Measurements from ENCODE around the gene WDR74.
"Not testable (repeated sequence)": the region's sequence is repeated elsewhere in the genome, so short reads cannot be mapped to it uniquely, and the experiment has no call there.

Gene WDR74

GRCh38 chr11:62859281-62859703 lies 19.9 kb upstream of the WDR74 start:
- not testable (repeated sequence) for DNase-seq (ENCODE audit: low spot score)

DNA sequence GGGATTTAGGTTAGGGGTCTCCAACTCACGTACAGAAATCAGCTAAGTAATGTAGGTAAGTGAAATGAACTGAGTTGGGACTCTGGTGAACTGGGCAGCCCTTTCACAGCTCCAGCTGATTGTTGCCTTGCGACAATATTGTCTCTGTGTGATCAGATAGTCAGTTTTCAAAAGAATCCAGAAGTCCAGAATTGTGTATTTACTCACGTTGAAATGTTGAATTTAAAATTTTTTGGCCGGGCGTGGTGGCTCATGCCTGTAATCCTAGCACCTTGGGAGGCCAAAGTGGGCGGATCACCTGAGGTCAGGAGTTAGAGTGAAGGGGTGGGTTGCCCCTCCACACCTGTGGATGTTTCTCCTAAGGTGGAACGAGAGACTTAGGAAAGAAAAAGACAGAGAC lies 18.8 kb upstream of the WDR74 start:
- DNase-seq (ENCODE audit: low spot score) = no peak

GRCh38 chr11:62857541-62857982 lies 18.2 kb upstream of the WDR74 start:
- DNase-seq (ENCODE audit: low spot score) = no peak

- DNase-seq (ENCODE audit: low spot score) = no peak
These were observed 17.0 kb upstream of the WDR74 start for GRCh38 chr11:62856333-62856895.

DNA sequence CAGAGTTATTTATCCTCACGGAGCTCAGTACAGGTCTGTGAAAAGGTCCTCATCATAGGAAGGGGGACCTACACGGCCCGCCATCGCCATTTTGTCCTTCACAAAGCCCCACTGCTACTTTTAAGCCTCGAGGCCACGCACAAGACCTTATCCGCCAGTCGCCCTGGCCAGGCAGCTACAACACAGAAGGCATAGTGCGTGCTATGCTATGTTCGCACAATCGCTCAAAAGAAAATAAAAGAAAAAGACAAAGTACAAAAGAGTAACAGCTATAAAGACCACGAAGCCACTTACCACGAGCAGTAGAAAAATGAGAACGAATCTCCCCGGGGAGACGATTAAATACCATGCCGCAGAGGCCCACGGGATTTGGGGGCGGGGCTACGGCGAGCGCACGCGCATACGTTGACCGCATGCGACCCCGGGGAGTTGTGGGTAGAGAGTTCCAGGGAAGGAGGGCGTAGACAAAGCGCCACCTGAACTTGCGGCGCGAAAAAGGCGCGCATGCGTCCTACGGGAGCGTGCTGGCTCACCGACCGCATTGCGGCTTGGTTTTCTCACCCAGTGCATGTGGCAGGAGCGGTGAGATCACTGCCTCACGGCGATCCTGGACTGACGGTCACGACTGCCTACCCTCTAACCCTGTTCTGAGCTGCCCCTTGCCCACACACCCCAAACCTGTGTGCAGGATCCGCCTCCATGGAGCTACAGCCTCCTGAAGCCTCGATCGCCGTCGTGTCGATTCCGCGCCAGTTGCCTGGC lies 16.4 kb upstream of the WDR74 start:
- DNase-seq (ENCODE audit: low spot score) = peak; percentile 92

- no peak for DNase-seq (ENCODE audit: low spot score)
These were observed 15.6 kb upstream of the WDR74 start for GRCh38 chr11:62854825-62855570.

- DNase-seq (ENCODE audit: low spot score) = no peak
These were observed 14.8 kb upstream of the WDR74 start for GRCh38 chr11:62854013-62854824.

DNA sequence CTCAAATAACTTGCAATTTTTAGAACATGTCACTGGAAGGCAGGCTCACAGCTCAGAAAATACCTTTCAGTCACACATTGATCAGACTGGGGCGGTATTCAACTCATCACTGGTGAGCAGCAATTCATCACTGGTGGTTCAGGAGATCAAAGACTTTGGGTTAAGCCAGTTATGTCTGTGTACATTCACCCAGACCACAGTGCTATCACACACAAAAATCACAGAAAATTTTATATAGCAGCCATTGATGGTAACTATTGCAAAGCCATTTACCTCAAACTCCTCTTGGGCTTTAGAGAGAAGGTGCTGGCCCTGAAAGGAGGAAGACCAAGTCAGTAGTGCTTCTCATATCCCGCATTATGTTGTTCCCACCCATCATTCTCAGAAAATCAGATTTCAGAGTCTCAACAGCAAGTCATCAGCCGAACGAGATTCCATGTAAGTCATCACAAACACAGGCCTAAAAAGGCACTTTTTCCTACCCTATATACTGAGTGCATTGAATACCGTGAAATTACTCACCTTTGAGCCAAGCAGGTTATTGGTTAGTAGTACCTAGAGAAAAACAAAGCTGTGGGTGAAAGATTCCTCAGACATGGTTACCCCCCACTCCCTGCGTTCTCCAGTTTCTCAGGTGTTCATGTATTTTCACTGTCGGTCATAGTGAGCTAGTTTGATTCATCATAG lies 14.0 kb upstream of the WDR74 start:
- no peak for DNase-seq (ENCODE audit: low spot score)

DNA sequence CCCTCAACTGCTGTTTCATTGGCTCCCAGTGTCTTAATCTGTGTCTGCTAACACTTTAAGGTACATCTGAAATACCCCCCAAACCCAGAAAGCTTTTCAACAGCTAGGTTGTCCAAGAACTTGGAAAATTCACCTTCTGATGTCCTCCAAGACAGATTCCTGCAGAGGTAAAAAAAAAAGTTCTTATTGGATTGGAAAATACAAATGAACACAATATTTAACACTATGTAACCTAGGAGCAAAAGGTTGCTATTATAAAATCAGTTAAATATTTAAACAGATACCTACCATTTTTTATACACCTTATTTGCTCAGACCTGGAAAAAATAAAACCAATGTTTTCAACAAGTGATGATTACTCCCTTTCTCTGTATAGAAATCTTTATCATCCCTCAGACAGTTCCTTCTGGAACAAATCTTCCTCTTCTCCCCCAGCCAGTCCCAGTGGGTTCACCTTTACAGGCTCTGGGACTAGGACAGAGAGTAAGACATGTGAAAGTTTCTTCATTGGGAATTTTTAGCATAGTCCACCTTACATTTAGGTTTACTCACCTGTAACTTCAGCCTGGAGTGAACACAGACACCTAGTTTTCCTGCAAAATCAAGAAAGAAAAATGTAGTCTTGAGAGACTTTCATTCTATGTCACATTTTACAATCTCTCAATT lies 13.3 kb upstream of the WDR74 start:
- DNase-seq (ENCODE audit: low spot score) = no peak

DNA sequence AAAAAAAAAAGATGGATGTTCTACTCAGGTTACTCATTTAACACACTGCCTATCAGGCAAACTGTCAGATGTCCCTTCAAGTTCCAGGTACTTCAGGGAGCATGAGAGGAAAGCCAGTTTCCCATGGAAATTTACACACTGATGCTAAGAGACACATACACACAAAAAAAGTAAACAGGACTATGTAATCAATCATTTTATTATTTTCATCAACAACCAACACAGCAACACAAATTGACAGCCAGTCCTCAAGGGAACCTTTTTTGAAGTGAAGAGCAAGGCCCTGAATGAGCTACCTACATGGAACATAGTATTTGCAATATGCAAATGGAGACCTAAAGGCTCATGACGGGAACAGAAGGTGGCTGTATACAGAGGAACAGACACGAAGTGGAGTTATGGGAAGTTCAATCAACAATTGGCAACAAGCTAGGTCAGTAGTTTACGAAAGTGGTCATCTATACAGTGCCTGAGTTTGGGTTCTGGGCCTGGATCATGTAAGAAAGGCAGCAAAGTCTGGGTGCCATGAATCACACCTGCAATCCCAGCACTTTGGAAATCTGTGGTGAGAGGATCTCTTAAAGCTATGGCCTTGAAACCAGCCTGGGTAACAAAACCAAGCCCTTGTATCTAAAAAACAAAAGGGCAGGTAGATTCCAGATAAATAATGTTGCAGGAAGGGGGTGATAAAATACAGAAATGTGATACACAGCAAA lies 12.6 kb upstream of the WDR74 start:
- no peak for DNase-seq (ENCODE audit: low spot score)

DNA sequence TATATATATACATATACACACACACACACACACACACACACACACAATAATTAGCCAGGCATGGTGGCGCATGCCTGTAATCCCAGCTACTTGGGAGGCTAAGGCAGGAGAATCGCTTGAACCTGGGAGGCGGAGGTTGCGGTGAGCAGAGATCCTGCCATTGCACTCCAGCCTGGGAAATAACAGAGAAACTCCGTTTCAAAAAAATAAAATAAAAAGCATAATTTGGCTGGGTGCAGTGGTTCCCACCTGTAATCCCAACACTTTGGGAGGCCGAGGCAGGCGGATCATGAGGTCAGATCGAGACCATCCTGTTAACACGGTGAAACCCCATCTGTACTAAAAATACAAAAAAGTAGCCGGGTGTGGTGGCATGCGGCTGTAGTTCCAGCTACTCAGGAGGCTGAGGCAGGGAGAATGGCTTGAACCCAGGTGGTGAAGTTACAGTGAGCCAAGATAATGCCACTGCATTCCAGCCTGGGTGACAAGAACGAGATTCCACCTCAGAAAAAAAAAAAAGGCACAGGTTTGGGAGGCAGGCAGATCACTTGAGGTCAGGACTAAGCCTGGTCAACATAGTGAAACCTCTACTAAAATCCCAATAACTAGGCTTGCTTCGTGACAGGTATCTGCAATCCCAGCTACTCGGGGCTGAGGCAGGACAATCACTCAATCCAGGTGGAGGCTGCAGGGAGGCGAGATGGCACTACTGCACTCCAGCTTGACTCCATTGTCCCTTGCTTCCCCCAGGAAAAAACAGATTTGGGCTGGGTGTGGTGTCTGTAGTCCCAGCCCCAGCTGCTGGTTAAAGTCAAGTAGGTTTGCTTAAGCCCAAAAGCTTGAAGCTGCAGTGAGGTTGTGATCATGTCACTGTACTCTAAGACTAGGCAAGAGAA lies 11.8 kb upstream of the WDR74 start:
- DNase-seq (ENCODE audit: low spot score) = no peak

DNA sequence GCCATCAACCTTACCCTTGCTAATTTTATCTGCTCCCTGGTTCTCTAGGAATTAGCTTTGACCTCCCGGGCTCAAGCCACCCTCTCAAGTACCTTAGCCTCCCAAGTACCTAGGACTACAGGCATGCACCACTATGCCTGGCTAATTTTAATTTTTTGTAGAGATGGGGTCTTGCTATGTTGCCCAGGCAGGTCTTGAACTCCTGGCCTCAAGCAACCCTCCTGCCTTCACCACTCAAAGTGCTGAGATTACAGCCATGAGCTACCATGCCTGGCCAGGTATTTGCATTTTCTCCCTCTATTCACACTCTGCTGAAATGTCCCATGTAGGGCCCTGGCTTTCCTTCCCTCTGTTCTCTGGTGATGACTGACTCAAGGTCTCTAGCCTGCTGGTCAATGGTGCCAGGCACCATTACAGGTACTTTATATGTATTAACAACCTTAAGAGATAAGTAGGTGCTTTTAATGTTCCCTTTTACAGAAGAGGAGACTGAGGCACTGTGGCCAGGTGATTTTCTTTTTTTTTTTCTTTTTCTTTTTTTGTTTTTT lies 8.5 kb upstream of the WDR74 start:
- DNase-seq (ENCODE audit: low spot score) = no peak

DNA sequence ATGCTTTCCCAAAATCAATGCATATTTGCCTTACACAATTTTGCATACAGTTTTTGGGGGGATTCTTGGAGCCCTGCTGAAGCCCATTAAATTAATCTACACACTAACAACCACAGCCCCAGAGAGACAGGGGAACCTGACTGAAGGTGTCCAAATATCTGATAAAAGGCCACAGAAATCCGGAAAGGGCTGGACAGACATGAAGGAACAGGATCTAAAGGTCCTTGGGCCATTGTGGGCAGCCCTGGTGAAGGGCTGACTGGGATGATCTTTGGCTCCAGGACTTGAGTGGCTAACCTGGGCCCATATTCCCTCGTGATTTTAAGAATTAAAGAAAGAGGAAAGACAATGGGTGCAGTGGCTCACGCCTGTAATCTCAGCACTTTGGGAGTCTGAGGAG lies 6.8 kb upstream of the WDR74 start:
- no peak for DNase-seq (ENCODE audit: low spot score)

DNA sequence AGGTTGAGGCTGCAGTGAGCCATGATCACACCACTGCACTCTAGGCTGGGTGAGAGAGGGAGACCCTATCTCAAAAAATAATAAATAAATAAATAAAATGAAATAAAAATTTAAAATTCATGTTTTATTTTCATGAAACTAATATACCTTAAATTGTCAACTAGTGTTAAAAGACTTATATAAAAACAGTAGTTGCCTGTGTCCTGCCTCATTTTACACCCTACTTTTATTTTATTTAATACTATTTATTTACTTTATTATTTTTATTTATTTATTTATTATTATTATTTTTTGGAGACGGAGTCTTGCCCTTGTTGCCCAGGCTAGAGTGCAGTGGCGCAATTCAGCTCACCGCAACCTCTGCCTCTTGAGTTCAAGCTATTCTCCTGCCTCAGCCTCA lies 4.8 kb upstream of the WDR74 start:
- no peak for DNase-seq (ENCODE audit: low spot score)

DNA sequence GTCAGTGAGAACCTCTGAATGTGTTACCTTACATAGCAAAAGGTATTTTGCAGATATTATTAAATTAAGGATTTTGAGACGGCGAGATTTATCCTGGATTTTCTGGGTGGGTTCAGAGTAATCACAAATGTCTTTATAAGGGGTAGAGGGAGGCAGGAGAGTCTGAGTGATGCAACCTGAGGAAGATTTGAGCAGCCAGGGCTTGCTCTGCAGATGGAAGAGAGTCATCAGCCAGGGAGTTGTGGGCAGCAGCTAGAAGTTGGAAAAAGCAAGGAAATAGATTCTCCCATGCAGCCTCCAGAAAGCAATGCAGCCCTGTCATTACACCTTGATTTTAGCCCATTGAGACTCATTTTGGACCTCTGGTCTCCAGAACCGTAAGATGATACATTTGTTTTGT lies 4.1 kb upstream of the WDR74 start:
- no peak for DNase-seq (ENCODE audit: low spot score)

GRCh38 chr11:62842891-62843290 lies 3.5 kb upstream of the WDR74 start:
- not testable (repeated sequence) for DNase-seq (ENCODE audit: low spot score)

- DNase-seq (ENCODE audit: low spot score) = no peak
These were observed 2.9 kb upstream of the WDR74 start for GRCh38 chr11:62842171-62842741.

GRCh38 chr11:62841361-62842170 lies 2.2 kb upstream of the WDR74 start:
- DNase-seq (ENCODE audit: low spot score) = peak; percentile 95

All from globus pallidus (tissue), 1 donor.